Trophoblast cell (in vitro differentiated cells and primary cell): ENCODE data around the gene C1QTNF3.
A peak's percentile ranks its signal among the peaks of the same experiment; 100 is the strongest.

Experiments
- DNase-seq, 2 donors: peaks; one replicate each; pipeline ENCODE4 v3.0.0-alpha.2; 2016
- H2AFZ ChIP-seq: 2 replicates; pipeline ENCODE4 v1.6.1; 2013; ENCODE audit warnings: low read length, moderate library complexity, mild to moderate bottlenecking; ENCODE audit not compliant: insufficient read depth, poor library complexity
- H2AK5ac ChIP-seq: 2 replicates; pipeline ENCODE4 v1.6.1; 2013; ENCODE audit warnings: mild to moderate bottlenecking, low read length
- H2BK120ac ChIP-seq: 2 replicates; pipeline ENCODE4 v1.6.1; 2013; ENCODE audit warnings: low read length, mild to moderate bottlenecking, moderate library complexity; ENCODE audit not compliant: insufficient read depth, poor library complexity
- H2BK12ac ChIP-seq: 2 replicates; pipeline ENCODE4 v1.6.1; 2013; ENCODE audit warnings: mild to moderate bottlenecking, low read length, moderate library complexity
- H2BK5ac ChIP-seq: 2 replicates; pipeline ENCODE4 v1.6.1; 2013; ENCODE audit warnings: low read length, low read depth, moderate library complexity, mild to moderate bottlenecking; ENCODE audit not compliant: poor library complexity
- H3K14ac ChIP-seq: 2 replicates; pipeline ENCODE4 v1.6.1; 2013; ENCODE audit warnings: mild to moderate bottlenecking, low read length
- H3K18ac ChIP-seq: 2 replicates; pipeline ENCODE4 v1.6.1; 2013; ENCODE audit warnings: mild to moderate bottlenecking, low read length
- H3K23ac ChIP-seq: 2 replicates; pipeline ENCODE4 v1.6.1; 2013; ENCODE audit warnings: low read length
- H3K27ac ChIP-seq: 2 replicates; pipeline ENCODE4 v1.5.1; 2013; ENCODE audit warnings: low read depth, mild to moderate bottlenecking, inconsistent platforms, low read length, moderate library complexity
- H3K27me3 ChIP-seq: 2 replicates; pipeline ENCODE4 v1.6.1; 2013; ENCODE audit warnings: inconsistent platforms, mild to moderate bottlenecking, low read length, moderate library complexity; ENCODE audit not compliant: insufficient read depth
- H3K36me3 ChIP-seq, 2 experiments: 1 replicate in 1 of 2; 2 replicates in 1 of 2; pipeline ENCODE4 v1.6.1; 2013; ENCODE audit warnings: low read length in 2 of 2, mild to moderate bottlenecking in 2 of 2, moderate library complexity in 1 of 2; ENCODE audit not compliant: insufficient read depth in 2 of 2, control insufficient read depth in 1 of 2
- H3K4ac ChIP-seq: 2 replicates; pipeline ENCODE4 v1.6.1; 2013; ENCODE audit warnings: low read depth, mild to moderate bottlenecking, low read length, moderate library complexity
- H3K4me1 ChIP-seq, 2 experiments: 1 replicate in 1 of 2; 2 replicates in 1 of 2; pipeline ENCODE4 v1.6.1; 2013; ENCODE audit warnings: low read length in 2 of 2, mild to moderate bottlenecking in 2 of 2, moderate library complexity in 1 of 2; ENCODE audit not compliant: insufficient read depth in 2 of 2, control insufficient read depth in 1 of 2
- H3K4me2 ChIP-seq: 2 replicates; pipeline ENCODE4 v1.6.1; 2013; ENCODE audit warnings: inconsistent platforms, mild to moderate bottlenecking, low read length, moderate library complexity
- H3K4me3 ChIP-seq: 2 replicates; pipeline ENCODE4 v1.5.1; 2013; ENCODE audit warnings: mild to moderate bottlenecking, low read depth, low read length, inconsistent platforms
- H3K79me1 ChIP-seq: one replicate; pipeline ENCODE4 v1.6.1; 2013; ENCODE audit warnings: low read length
- H3K79me2 ChIP-seq: 2 replicates; pipeline ENCODE4 v1.6.1; 2013; ENCODE audit warnings: low read length, mild to moderate bottlenecking; ENCODE audit not compliant: control insufficient read depth, insufficient read depth, poor library complexity
- H3K9ac ChIP-seq: 2 replicates; pipeline ENCODE4 v1.6.1; 2013; ENCODE audit warnings: mild to moderate bottlenecking, low read length
- H3K9me3 ChIP-seq: 2 replicates; pipeline ENCODE4 v1.6.1; 2013; ENCODE audit warnings: low read depth, mild to moderate bottlenecking, control low read depth, inconsistent platforms, low read length; ENCODE audit not compliant: insufficient read depth
- H4K12ac ChIP-seq: 2 replicates; pipeline ENCODE4 v1.6.1; 2013; ENCODE audit warnings: low read depth, mild to moderate bottlenecking, low read length, moderate library complexity
- H4K8ac ChIP-seq: 2 replicates; pipeline ENCODE4 v1.6.1; 2013; ENCODE audit warnings: low read depth, mild to moderate bottlenecking, low read length, moderate library complexity
- H4K91ac ChIP-seq: one replicate; pipeline ENCODE4 v1.6.1; 2013; ENCODE audit warnings: low read depth, mild to moderate bottlenecking, low read length, moderate library complexity
- WGBS: extraction: QIAGEN DNeasy Blood & Tissue Kit; methylation state at CpG from one replicate; pipeline ENCODE4 v1.1.7; 2013; ENCODE audit warnings: missing lambda C conversion rate; ENCODE audit not compliant: insufficient read length, insufficient coverage; ENCODE audit errors: extremely low coverage; 5-methylcytosine and 5-hydroxymethylcytosine counted together

C1QTNF3 gene

GRCh38 chr5:33985447-33985846 is 57.6 kb downstream of the C1QTNF3 start:
- no peak overlapping the region for H4K8ac ChIP-seq
- H2BK12ac ChIP-seq = no peak overlapping the region
- peaks cover 0 to 8% of the 10 kb centered on the region in 2 experiments for H3K36me3 ChIP-seq
- WGBS = 100% methylated on average over 3 of the region's 6 CpGs
- no peak overlapping the region for H2AK5ac ChIP-seq
- peaks cover 5% of the 10 kb centered on the region for H3K9me3 ChIP-seq
- no peak overlapping the region for H3K9ac ChIP-seq
- no peak overlapping the region for H3K27ac ChIP-seq
- no peak overlapping the region for H4K12ac ChIP-seq
- H4K91ac ChIP-seq = no peak overlapping the region
- no peak overlapping the region for H3K4me3 ChIP-seq
- H2BK120ac ChIP-seq = no peak overlapping the region
- no peak for DNase-seq
- H3K79me2 ChIP-seq = no peaks in the 10 kb centered on the region
- H3K14ac ChIP-seq = no peak overlapping the region
- no peak overlapping the region for H3K4ac ChIP-seq
- no peaks in the 10 kb centered on the region for H3K79me1 ChIP-seq
- H2AFZ ChIP-seq = no peak overlapping the region
- H2BK5ac ChIP-seq = no peak overlapping the region
- H3K4me2 ChIP-seq = no peak overlapping the region
- H3K18ac ChIP-seq = no peak overlapping the region
- no peak overlapping the region for H3K23ac ChIP-seq
- H3K27me3 ChIP-seq = no peaks in the 10 kb centered on the region
- no peaks in the 10 kb centered on the region for H3K4me1 ChIP-seq

- Histone ChIP-seq H4K91ac (no peak within 1 kb of the TSS), H2AFZ (no peak within 1 kb of the TSS), H3K4me3 (peak within 1 kb of the TSS; percentile 31), H2AK5ac (no peak within 1 kb of the TSS), H3K23ac (no peak within 1 kb of the TSS), H3K9ac (no peak within 1 kb of the TSS), H3K36me3 (peaks cover 0 to 8% of the 10 kb centered on the region in 2 experiments), H3K79me2 (no peaks in the 10 kb centered on the region), H3K18ac (no peak within 1 kb of the TSS), H2BK120ac (no peak within 1 kb of the TSS), H4K12ac (no peak within 1 kb of the TSS), H3K27me3 (no peaks in the 10 kb centered on the region), H3K4ac (no peak within 1 kb of the TSS), H3K27ac (no peak within 1 kb of the TSS), H3K14ac (no peak within 1 kb of the TSS), H2BK5ac (no peak within 1 kb of the TSS), H3K79me1 (no peaks in the 10 kb centered on the region), H3K9me3 (peaks cover 5% of the 10 kb centered on the region), H4K8ac (no peak within 1 kb of the TSS), H3K4me2 (no peak within 1 kb of the TSS), H2BK12ac (no peak within 1 kb of the TSS), H3K4me1 (no peaks in the 10 kb centered on the region)
- no peak for DNase-seq
- WGBS = 100% methylated on average over 3 of the region's 7 CpGs
Measured at GRCh38 chr5:33984671-33985124, 58.3 kb downstream of the C1QTNF3 start, which contains the start of gene SLC45A2. Gene SLC45A2 (minus strand): TSS chr5:33984693. CDS start chr5:33984583, 110 bp downstream.

- no peak overlapping the region for H3K23ac ChIP-seq
Measured at GRCh38 chr5:33984178-33984577, 58.8 kb downstream of the C1QTNF3 start.

GRCh38 chr5:33981408-33982162 is 61.4 kb downstream of the C1QTNF3 start:
- H3K14ac ChIP-seq = no peak overlapping the region

More at GRCh38 chr5:33984178-33984577, 58.8 kb downstream of the C1QTNF3 start:
- Histone ChIP-seq H3K27me3 (no peaks in the 10 kb centered on the region), H3K4me1 (no peaks in the 10 kb centered on the region), H3K27ac (no peak overlapping the region), H3K79me1 (no peaks in the 10 kb centered on the region), H3K9ac (no peak overlapping the region), H3K79me2 (no peaks in the 10 kb centered on the region), H4K91ac (no peak overlapping the region), H4K12ac (no peak overlapping the region), H2AK5ac (no peak overlapping the region), H4K8ac (no peak overlapping the region), H3K36me3 (peaks cover 0 to 7% of the 10 kb centered on the region in 2 experiments), H3K4me2 (no peak overlapping the region), H3K9me3 (peaks cover 5% of the 10 kb centered on the region), H3K14ac (no peak overlapping the region), H2BK120ac (no peak overlapping the region), H3K4me3 (peak overlapping the region; percentile 31), H2BK12ac (no peak overlapping the region), H2AFZ (no peak overlapping the region), H3K4ac (no peak overlapping the region), H3K18ac (no peak overlapping the region), H2BK5ac (no peak overlapping the region)
- WGBS = no CpG with 5 or more reads among the region's 15 CpGs
- no peak for DNase-seq

More at GRCh38 chr5:33981408-33982162, 61.4 kb downstream of the C1QTNF3 start:
- Histone ChIP-seq H3K9me3 (peaks cover 5% of the 10 kb centered on the region), H3K4ac (no peak overlapping the region), H2BK12ac (no peak overlapping the region), H2AFZ (no peak overlapping the region), H3K36me3 (no peaks in the 10 kb centered on the region), H3K27me3 (no peaks in the 10 kb centered on the region), H2BK5ac (no peak overlapping the region), H3K9ac (no peak overlapping the region), H4K12ac (no peak overlapping the region), H3K79me2 (no peaks in the 10 kb centered on the region), H2BK120ac (no peak overlapping the region), H3K4me2 (no peak overlapping the region), H4K8ac (no peak overlapping the region), H3K27ac (no peak overlapping the region), H3K23ac (no peak overlapping the region), H4K91ac (no peak overlapping the region), H3K79me1 (no peaks in the 10 kb centered on the region), H3K18ac (no peak overlapping the region), H3K4me3 (no peak overlapping the region), H2AK5ac (no peak overlapping the region), H3K4me1 (no peaks in the 10 kb centered on the region)
- no peak for DNase-seq
- no CpG with 5 or more reads among the region's 8 CpGs for WGBS
